ENCODE data around the gene FBXL7.

DNA sequence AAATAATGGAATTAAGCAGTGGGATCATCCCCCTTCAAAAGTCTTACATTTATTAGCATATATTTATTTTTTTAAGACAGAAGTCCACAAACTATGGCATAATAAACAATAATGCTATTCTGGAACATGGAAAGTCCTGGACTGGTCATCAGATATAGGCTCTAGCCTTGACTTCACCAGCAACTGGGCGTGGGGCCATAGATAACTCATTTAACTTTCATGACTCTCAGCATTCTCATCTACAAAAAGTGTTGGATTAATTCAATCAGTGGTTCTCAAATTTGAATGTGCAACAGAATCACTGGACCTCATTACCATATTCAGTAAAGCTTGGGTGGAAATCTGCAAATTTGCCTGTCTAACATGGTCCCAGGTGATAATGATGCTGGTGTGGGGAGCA is 253.8 kb downstream of the FBXL7 start:
- no peak for TF ChIP-seq EZH2phosphoT487 (conservative IDR thresholded peaks at IDR 0.05; ENCODE audit: low read length)
- TF ChIP-seq, protein P1, sequence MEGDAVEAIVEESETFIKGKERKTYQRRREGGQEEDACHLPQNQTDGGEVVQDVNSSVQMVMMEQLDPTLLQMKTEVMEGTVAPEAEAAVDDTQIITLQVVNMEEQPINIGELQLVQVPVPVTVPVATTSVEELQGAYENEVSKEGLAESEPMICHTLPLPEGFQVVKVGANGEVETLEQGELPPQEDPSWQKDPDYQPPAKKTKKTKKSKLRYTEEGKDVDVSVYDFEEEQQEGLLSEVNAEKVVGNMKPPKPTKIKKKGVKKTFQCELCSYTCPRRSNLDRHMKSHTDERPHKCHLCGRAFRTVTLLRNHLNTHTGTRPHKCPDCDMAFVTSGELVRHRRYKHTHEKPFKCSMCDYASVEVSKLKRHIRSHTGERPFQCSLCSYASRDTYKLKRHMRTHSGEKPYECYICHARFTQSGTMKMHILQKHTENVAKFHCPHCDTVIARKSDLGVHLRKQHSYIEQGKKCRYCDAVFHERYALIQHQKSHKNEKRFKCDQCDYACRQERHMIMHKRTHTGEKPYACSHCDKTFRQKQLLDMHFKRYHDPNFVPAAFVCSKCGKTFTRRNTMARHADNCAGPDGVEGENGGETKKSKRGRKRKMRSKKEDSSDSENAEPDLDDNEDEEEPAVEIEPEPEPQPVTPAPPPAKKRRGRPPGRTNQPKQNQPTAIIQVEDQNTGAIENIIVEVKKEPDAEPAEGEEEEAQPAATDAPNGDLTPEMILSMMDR (IDR thresholded peaks at IDR 0.05; ENCODE audit: insufficient read depth, low read length, poor library complexity, severe bottlenecking), result no peak
